Heart right ventricle (tissue), 16 donors: ENCODE measurements around the gene GMDS. TPM values are rescaled to one million over a fixed set of nuclear protein-coding genes. Genes with fewer than 3 reads are reported as not detected.

Experiments
- ATAC-seq, 8 donors: fragments of 200-7000 bp; cut with Tn5 transposase; one replicate each; pipeline ENCODE4 v1.9.1; 2020; ENCODE audit warnings: mild to moderate bottlenecking in 8 of 8, moderate library complexity in 8 of 8, moderate number of reproducible peaks in 1 of 8
- DNase-seq, 2 donors: peaks; one replicate each; pipeline ENCODE4 v3.0.0-alpha.2; 2020
- H3K27ac ChIP-seq, 10 donors: fragments of 200-600 bp; sonication (generic) in 2 of 10; one replicate each; pipeline versions ENCODE4 v1.5.0 to v1.8.0; 2020 to 2022; ENCODE audit warnings: mild to moderate bottlenecking in 3 of 10
- H3K27me3 ChIP-seq, 7 donors: fragments of 200-600 bp; one replicate each; pipeline ENCODE4 v1.8.0; 2021 to 2022; ENCODE audit warnings: mild to moderate bottlenecking in 2 of 7
- H3K36me3 ChIP-seq, 9 donors: fragments of 200-600 bp; sonication (generic) in 1 of 9; one replicate each; pipeline versions ENCODE4 v1.5.0 to v1.8.0; 2020 to 2022; ENCODE audit warnings: mild to moderate bottlenecking in 2 of 9
- H3K4me1 ChIP-seq, 9 donors: fragments of 200-600 bp; sonication (generic) in 1 of 9; one replicate each; pipeline versions ENCODE4 v1.5.0 to v1.8.0; 2020 to 2022; ENCODE audit warnings: mild to moderate bottlenecking in 4 of 9
- H3K4me3 ChIP-seq, 10 donors: fragments of 200-600 bp; sonication (generic) in 2 of 10; one replicate each; pipeline versions ENCODE4 v1.5.0 to v1.8.0; 2020 to 2022; ENCODE audit warnings: mild to moderate bottlenecking in 7 of 10, moderate library complexity in 2 of 10
- H3K9me3 ChIP-seq, 11 donors: fragments of 200-600 bp in 10 of 11; sonication (generic) in 2 of 11; one replicate each; pipeline versions ENCODE4 v1.5.0 to v1.8.0; 2013 to 2022; ENCODE audit warnings: mild to moderate bottlenecking in 2 of 11, control low read depth in 1 of 11, moderate library complexity in 1 of 11
- CTCF ChIP-seq, 9 donors: fragments of 200-600 bp; sonication (generic) in 2 of 9; IDR thresholded peaks; one replicate each; pipeline versions ENCODE4 v1.5.0 to v1.8.0; 2021 to 2022; ENCODE audit warnings: antibody characterized with exemption in 9 of 9, mild to moderate bottlenecking in 5 of 9, moderate library complexity in 1 of 9
- WGBS, 2 donors: extraction: QIAGEN DNeasy Blood & Tissue Kit; methylation state at CpG; one replicate each; pipeline ENCODE4 v1.1.7; 2013; ENCODE audit warnings: inconsistent platforms in 1 of 2; 5-methylcytosine and 5-hydroxymethylcytosine counted together
- intact Hi-C, 10 donors: fragments of 100-400 bp; cut with DNase I; formaldehyde crosslinking; loops; one replicate each; pipeline versions ENCODE4 v1.11.1 to v1.14.2; 2022
- polyA plus RNA-seq, 2 donors: library from polyadenylated mRNA; stranded (reverse); fragments of 200-250 nt; gene quantifications; one replicate each; pipeline ENCODE4 v1.2.3, GENCODE V29; 2013
- total RNA-seq, 10 donors: library from RNA; stranded (reverse); fragmentation: NEBNext Ultra II Directional in 3 of 10; extraction: Animal tissue kit (Norgen Biotek cat#: 25700) in 3 of 10; gene quantifications; one replicate each; pipeline versions ENCODE4 v1.2.1 to v1.2.4, GENCODE V29; 2021 to 2023
- donor health status: Arrhythmogenic right ventricular cardiomyopathy.
- donor health status: ischemic (EF 13 %, LVEDD 7.1; RV severe dilation, severe dysfunction).
- donor health status: healthy with polysubstance abuse.
- donor health status: DM: no; HTN: yes; CAD: no.
- donor health status: DM: no; HTN: no; CAD: no.
- donor health status: ischemic (EF 25% LVEDD 6.9; RV normal size, moderate dysfunction).
- donor health status: ischemic (EF 25% LVEDD 5.7; RV mildly dilated, moderate dysfunction).
- donor health status: healthy.
- donor health status: DM: yes; HTN: yes; CAD: no.
- donor health status: Ischemic cardiomyopathy.
- donor health status: ischemic (EF 35%, LVEDD 5.7; RV mildly dilated, moderate dysfunction).
- donor health status: nonischemic (EF 11% LVEDD 7.7; RV severe dilation, severe dysfunction).
- donor health status: DM: yes; HTN: yes; CAD: no.
- donor health status: PGD.
- donor health status: ischemic (EF 29% LVEDD 5.4; RV normal size, mild dysfunction).
- donor health status: nonischemic (EF 23%, LVEDD 6.1; RV moderate dilation, normal function).

Gene GMDS
- total and polyA plus RNA-seq, 12 donors: 5.0 to 10.6 (median 6.9) TPM

DNA sequence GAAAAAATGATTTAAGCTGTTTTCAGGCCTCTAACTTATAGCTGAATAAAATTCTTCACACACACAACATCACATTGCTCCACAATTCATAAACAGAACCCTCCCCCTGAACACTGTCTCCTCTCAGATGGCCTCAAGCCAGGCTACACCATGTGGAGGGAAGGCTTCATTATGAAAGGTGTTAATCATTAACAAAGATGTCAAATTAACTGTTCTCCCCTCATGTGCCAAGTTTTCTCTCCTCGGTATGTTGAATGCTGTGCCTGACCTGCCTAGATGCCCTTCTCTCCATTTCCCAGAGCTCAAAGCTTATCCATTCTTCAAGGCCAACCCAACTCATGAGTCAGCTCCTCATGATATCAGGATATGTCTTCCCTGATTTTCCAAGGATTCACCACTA lies 210.4 kb downstream of the GMDS start:
- no peak for ATAC-seq
- 74 to 90% methylated on average over 1 of the region's 1 CpG for WGBS, 2 donors
- no peaks in the 10 kb centered on the region for H3K36me3 ChIP-seq
- H3K4me3 ChIP-seq: no peak overlapping the region
- no peaks in the 10 kb centered on the region for H3K27me3 ChIP-seq
- H3K27ac ChIP-seq: no peak overlapping the region
- peaks cover 0 to 4% (median 0%) of the 10 kb centered on the region in 9 donors for H3K4me1 ChIP-seq
- H3K9me3 ChIP-seq: no peaks in the 10 kb centered on the region
- DNase-seq: no peak
- intact Hi-C loops: loop anchor here in 2 of 10 donors (10.0 kb wide), 1 partner anchor 430 kb away; the partner anchor contains the start of gene FOXC1 (in 2 of the 2)
- TF ChIP-seq CTCF (IDR thresholded peaks at IDR 0.05): no peak

DNA sequence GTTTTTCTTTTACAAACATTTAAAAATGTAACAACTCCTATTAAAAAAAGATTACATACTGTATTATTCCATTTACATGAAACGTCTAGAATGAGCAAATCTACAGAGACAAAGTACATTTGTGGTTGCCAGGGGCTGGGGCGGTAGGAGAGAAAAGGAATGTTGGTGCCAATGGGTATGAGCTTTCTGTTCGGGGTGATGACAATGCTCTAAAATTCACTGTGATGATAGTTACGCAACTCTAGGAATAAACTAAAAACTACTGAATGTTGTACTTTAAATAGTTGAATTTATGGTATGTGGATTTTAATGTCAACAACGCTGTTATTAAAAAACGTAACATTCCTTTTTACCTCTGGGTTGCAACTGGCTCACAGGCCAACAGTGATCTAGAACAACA lies 211.1 kb downstream of the GMDS start:
- DNase-seq (no peak), ATAC-seq (no peak)
- no peaks in the 10 kb centered on the region for H3K27me3 ChIP-seq
- whole genome bisulfite sequencing, 2 donors: 90% methylated on average over 6 of the region's 6 CpGs
- H3K4me1 ChIP-seq: peaks cover 0 to 4% (median 0%) of the 10 kb centered on the region in 9 donors
- H3K9me3 ChIP-seq: no peaks in the 10 kb centered on the region
- no peak overlapping the region for H3K4me3 ChIP-seq
- H3K27ac ChIP-seq: no peak overlapping the region
- no peaks in the 10 kb centered on the region for H3K36me3 ChIP-seq
- no peak for TF ChIP-seq CTCF (IDR thresholded peaks at IDR 0.05)
- intact Hi-C loops: loop anchor here in 2 of 10 donors (10.0 kb wide), 1 partner anchor 429 kb away; the partner anchor contains the start of gene FOXC1 (in 2 of the 2)

GRCh38 chr6:2033544-2033943 lies 211.9 kb downstream of the GMDS start:
- WGBS, 2 donors: 98 to 99% methylated on average over 4 of the region's 4 CpGs
- H3K27me3 ChIP-seq: no peaks in the 10 kb centered on the region
- ATAC-seq (no peak), DNase-seq (no peak)
- H3K9me3 ChIP-seq: no peaks in the 10 kb centered on the region
- H3K4me3 ChIP-seq: no peak overlapping the region
- H3K36me3 ChIP-seq: no peaks in the 10 kb centered on the region
- intact Hi-C loops: loop anchor here in 2 of 10 donors (10.0 kb wide), 1 partner anchor 429 kb away; the partner anchor contains the start of gene FOXC1 (in 2 of the 2)
- no peak for TF ChIP-seq CTCF (IDR thresholded peaks at IDR 0.05)
- H3K27ac ChIP-seq: no peak overlapping the region
- H3K4me1 ChIP-seq: peaks cover 0 to 4% (median 0%) of the 10 kb centered on the region in 9 donors

DNA sequence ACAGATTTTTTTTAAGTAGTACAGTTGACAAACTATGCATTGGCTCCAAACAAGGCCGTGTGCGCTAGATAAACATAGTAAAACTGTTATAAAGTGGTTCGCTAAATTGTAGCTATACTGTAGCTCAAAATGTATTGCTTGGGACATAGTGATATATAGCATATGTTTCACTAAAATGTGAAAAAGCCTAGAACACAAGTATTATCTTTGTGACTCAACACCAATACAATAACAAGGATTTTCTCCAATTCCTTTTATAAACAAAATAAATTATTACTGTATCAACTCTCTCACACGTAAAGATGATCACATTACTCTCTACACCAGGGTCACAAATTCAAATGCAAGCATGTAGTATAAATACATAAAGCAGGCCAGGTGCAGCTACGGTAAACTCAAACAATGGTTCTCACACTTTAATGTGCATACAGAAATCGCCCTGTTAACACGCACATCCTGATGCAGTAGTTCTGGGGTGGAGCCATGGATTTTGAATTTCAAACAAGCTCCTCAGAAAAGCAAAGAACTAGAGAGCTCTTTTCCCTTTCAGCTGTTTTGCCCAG lies 214.6 kb downstream of the GMDS start:
- peaks cover 0 to 6% (median 0%) of the 10 kb centered on the region in 9 donors for H3K4me1 ChIP-seq
- 90 to 97% methylated on average over 7 of the region's 7 CpGs for WGBS, 2 donors

More for the DNA sequence above, 214.6 kb downstream of the GMDS start:
- Histone ChIP-seq H3K27ac (no peak overlapping the region), H3K36me3 (no peaks in the 10 kb centered on the region), H3K27me3 (no peaks in the 10 kb centered on the region), H3K9me3 (no peaks in the 10 kb centered on the region), H3K4me3 (no peak overlapping the region)
- no peak for TF ChIP-seq CTCF (IDR thresholded peaks at IDR 0.05)
- DNase-seq: no peak
- no peak for ATAC-seq
- intact Hi-C loops: loop anchor here in 2 of 10 donors (10.0 kb wide), 1 partner anchor 426 kb away; the partner anchor contains the start of gene FOXC1 (in 2 of the 2)
